SW480 (cell line): Measurements from ENCODE around the gene COPRS.

Source experiments
- DNase-seq: peaks from one replicate; pipeline ENCODE4 v3.0.0-alpha.2; 2016; ENCODE audit warnings: low spot score

Gene COPRS

DNA sequence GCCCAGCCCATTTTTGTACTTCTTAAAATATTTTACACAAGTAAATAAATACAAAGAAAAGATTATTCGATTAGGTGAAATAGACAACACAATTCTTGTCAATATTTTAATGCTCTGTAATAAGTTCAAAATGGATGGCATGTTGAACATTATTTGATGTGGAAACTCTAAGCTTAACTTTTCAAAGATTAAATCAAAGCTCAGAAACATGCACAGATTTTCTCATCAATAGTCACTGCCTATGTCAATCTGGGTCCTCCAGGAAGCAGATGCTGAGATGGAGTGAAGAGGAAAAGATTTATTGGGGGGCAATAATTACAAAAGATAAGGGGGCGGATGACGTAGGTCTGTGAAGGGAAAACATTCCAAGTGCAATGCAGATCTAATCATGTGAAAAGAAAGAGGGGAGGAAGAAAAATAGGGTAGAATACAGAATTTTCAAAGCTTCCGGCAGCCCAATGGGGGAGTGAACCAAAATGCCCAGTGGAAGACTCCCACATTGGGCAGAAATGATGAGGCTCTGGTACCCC lies 50.5 kb downstream of the COPRS start:
- DNase-seq = no peak

DNA sequence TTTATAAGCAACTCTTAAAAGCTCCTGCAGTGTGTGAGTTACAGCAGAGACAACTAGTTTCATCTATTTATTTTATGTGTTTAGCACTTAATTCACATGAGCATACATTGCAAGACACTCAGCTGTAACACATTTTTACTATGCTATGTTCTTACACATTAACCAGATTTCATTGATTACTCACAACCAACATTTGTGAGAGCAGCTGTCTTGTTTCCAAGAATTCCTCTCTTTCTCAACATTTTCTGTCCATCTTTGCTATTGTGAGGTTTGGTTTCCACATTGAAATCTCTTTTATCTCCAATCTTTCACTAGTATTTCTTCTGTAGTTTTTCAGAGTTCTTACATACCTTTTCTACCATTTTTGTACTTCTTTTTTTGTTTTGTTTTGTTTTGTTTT lies 51.2 kb downstream of the COPRS start:
- DNase-seq = no peak

DNA sequence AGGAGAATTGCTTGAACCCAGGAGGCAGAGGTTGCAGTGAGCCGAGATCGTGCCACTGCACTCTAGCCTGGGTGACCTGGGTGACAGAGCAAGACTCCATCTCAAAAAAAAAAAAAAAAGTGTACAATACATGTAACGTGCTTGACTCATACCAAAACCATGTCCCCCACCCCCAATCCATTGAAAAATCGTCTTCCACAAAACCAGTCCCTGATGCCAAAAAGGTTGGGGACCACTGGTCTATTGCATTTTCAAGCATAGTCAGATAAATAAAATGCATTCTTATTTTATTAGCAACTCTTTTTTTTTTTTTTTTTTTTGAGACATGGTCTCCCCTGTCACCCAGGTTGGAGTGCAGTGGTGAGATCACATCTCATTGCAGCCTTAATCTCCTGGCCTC lies 52.1 kb downstream of the COPRS start:
- DNase-seq = no peak

DNA sequence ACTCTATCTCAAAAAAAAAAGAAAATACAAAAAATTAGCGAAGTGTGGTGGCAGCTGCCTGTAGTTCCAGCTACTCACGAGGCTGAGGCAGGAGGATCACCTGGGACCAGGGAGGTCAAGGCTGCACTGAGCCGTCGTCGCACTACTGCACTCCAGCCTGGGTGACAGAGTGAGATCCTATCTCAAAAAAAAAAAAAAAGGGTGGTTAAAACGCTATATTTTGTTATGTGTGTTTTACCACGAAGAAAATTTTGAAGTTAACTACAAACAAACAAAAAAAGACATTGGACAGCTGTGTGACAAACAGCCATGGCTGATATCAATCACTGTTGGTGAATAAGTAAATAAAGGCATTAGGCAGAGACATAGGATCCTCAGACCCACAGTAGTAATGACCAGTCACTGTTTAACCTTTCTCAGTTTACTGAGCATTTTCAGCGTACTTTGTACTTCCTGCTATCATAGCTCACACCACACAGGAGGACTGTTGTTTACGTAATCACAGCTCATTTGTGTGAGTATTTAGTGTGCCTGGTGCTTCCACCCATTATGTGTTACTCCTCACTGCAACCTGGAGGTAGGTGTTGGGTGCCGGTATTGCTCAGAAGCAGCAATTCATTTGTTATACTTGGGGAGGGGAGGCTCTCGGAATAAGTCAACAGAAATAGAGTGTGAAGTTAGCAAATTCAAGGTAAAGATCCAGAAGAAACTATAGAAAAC lies 55.4 kb downstream of the COPRS start:
- DNase-seq = peak; percentile 46

DNA sequence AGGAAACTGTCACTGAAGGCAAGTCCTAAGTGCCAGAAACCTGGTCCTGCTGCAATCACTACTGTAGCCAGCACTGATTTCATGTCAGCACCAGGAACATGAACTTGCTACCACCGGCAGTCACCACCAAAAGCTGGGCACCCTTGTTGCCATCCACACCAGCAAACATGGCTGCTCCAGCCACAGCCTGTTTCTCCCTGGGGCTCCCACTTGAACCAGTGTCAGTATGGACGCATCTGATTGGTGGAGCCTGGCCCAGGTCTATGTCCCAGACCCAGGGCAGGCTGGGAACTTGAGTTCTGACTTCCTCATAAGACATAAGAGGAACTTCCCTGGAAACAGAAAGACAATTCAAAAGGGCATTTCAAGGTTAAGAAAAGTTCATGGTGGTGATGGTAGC lies 56.5 kb downstream of the COPRS start:
- no peak for DNase-seq
